Measurements from ENCODE around the gene SSPN.

GRCh38 chr12:26268841-26269561, 73.6 kb downstream of the SSPN start:
- TF ChIP-seq CTCF (IDR thresholded peaks at IDR 0.05) (no peak), POLR2A (IDR thresholded peaks at IDR 0.05) (peak in 1 of 3 donors; percentile 24)
